Skin epidermis (tissue), 12 donors: Measurements from ENCODE around the gene PIRT.
"Not testable (repeated sequence)": the region's sequence is repeated elsewhere in the genome, so short reads cannot be mapped to it uniquely, and the experiment has no call there.

Source experiments
- H3K27ac ChIP-seq, 21 experiments: fragments of 200-600 bp; sonication (generic) in 11 of 21; one replicate each; pipeline ENCODE4 v1.5.0; 2020; ENCODE audit warnings: mild to moderate bottlenecking in 3 of 21, inconsistent platforms in 2 of 21, moderate library complexity in 2 of 21
- H3K4me3 ChIP-seq, 7 experiments: fragments of 200-600 bp; sonication (generic) in 2 of 7; one replicate each; pipeline ENCODE4 v1.5.0; 2020; ENCODE audit warnings: inconsistent platforms in 2 of 7, mild to moderate bottlenecking in 2 of 7, moderate library complexity in 1 of 7

Gene PIRT

GRCh38 chr17:10837921-10838320 is at the start of gene PIRT:
TSS of gene PIRT (minus strand) at chr17:10838087. CDS start at chr17:10825645, 12,442 bp downstream.
- Histone ChIP-seq H3K27ac (no peak within 1 kb of the TSS), H3K4me3 (no peak within 1 kb of the TSS)

GRCh38 chr17:10881959-10882358 is 44.1 kb upstream of the PIRT start:
- no peak overlapping the region for H3K27ac ChIP-seq

GRCh38 chr17:10879190-10879836 is 41.4 kb upstream of the PIRT start:
- Histone ChIP-seq H3K4me3 (no peak overlapping the region), H3K27ac (no peak overlapping the region)

More at GRCh38 chr17:10881959-10882358, 44.1 kb upstream of the PIRT start:
- H3K4me3 ChIP-seq, result no peak overlapping the region

- Histone ChIP-seq H3K27ac (no peak overlapping the region), H3K4me3 (no peak overlapping the region)
Observed at GRCh38 chr17:10875984-10876555, 38.2 kb upstream of the PIRT start.

- Histone ChIP-seq H3K4me3 (no peak overlapping the region), H3K27ac (no peak overlapping the region)
Observed at GRCh38 chr17:10875430-10875851, 37.6 kb upstream of the PIRT start.

- Histone ChIP-seq H3K27ac (no peak overlapping the region), H3K4me3 (no peak overlapping the region)
Observed at GRCh38 chr17:10871914-10872313, 34.0 kb upstream of the PIRT start.

- Histone ChIP-seq H3K4me3 (no peak overlapping the region), H3K27ac (no peak overlapping the region)
Observed at GRCh38 chr17:10870336-10871050, 32.6 kb upstream of the PIRT start.

GRCh38 chr17:10868744-10869143 is 30.9 kb upstream of the PIRT start:
- H3K27ac ChIP-seq, H3K4me3 ChIP-seq: not testable (repeated sequence)

- Histone ChIP-seq H3K27ac (no peak overlapping the region), H3K4me3 (no peak overlapping the region)
Observed at GRCh38 chr17:10859051-10859450, 21.2 kb upstream of the PIRT start.

- Histone ChIP-seq H3K27ac (no peak overlapping the region), H3K4me3 (no peak overlapping the region)
Observed at GRCh38 chr17:10857976-10858375, 20.1 kb upstream of the PIRT start.

- H3K27ac ChIP-seq, H3K4me3 ChIP-seq: not testable (repeated sequence)
Observed at GRCh38 chr17:10846636-10847035, 8.7 kb upstream of the PIRT start.

- no peak overlapping the region for H3K27ac ChIP-seq
- H3K4me3 ChIP-seq, result peak overlapping the region in 6 of 7 experiments; percentile 21 to 47 (median 32)
Observed at GRCh38 chr17:10845388-10845751, 7.5 kb upstream of the PIRT start.

- peak overlapping the region in 7 of 21 experiments; percentile 9 to 65 (median 49) for H3K27ac ChIP-seq
- H3K4me3 ChIP-seq, result peak overlapping the region; percentile 21 to 47 (median 32)
Observed at GRCh38 chr17:10844621-10845387, 6.9 kb upstream of the PIRT start.

- Histone ChIP-seq H3K27ac (no peak overlapping the region), H3K4me3 (no peak overlapping the region)
Observed at GRCh38 chr17:10843811-10844210, 5.9 kb upstream of the PIRT start.

GRCh38 chr17:10842658-10843057 is 4.8 kb upstream of the PIRT start:
- Histone ChIP-seq H3K27ac (no peak overlapping the region), H3K4me3 (no peak overlapping the region)

GRCh38 chr17:10838682-10839081 is 795 bp upstream of the PIRT start:
- Histone ChIP-seq H3K4me3 (no peak overlapping the region), H3K27ac (no peak overlapping the region)

- Histone ChIP-seq H3K4me3 (no peak overlapping the region), H3K27ac (no peak overlapping the region)
Observed at GRCh38 chr17:10836966-10837590, 809 bp downstream of the PIRT start.

GRCh38 chr17:10836145-10836544 is 1.7 kb downstream of the PIRT start:
- Histone ChIP-seq H3K27ac (no peak overlapping the region), H3K4me3 (no peak overlapping the region)

- H3K4me3 ChIP-seq, result no peak overlapping the region
- H3K27ac ChIP-seq, result no peak overlapping the region
Observed at GRCh38 chr17:10831696-10832095, 6.2 kb downstream of the PIRT start.
